A549 treated with ZK216348 at 1 μM for 4 hours (cell line): Measurements from ENCODE around the gene CPLX4. TPM values are rescaled to one million over a fixed set of nuclear protein-coding genes. Genes with fewer than 3 reads are reported as not detected.

Source experiments
- total RNA-seq: library from RNA; stranded (reverse); fragments of 200-300 nt; extraction: Qiagen RNA extraction; gene quantifications from 5 replicates; pipeline ENCODE4 v1.2.3, GENCODE V29; 2022; ENCODE audit warnings: low read depth

Gene CPLX4, protein sequence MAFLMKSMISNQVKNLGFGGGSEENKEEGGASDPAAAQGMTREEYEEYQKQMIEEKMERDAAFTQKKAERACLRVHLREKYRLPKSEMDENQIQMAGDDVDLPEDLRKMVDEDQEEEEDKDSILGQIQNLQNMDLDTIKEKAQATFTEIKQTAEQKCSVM
- not detected in 5 replicates for total RNA-seq

DNA sequence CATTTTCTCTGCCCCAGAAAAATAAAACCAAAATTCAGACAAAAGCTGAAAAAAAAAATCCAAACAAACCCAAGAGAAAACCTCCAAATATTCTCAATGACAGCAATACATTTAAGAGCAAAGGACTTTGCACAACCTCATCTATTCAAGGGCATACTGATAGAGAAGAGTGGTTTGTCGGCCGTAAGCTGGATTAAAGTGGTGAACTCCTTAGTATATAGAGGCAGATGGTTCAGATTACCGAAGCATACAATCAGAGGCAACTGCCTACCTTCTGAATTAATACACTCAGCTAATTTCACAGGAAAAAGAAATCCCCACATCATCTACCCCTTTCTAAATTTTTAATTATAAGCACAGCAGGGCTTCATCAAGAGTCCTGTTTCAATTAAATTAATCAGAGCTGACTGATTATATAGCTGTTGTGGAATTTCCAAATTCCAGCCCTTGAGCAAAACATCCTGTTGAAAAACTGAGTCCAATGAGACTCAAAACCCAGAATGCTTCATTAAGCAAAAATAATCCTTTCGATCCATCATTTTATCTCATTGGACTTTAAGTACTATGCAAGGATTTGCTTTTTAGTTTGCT is at the start of gene CPLX4:
Gene CPLX4 (minus strand): TSS at position 190 of the 591 bp plus-strand sequence. CDS start 187 bp downstream, at position 3.

DNA sequence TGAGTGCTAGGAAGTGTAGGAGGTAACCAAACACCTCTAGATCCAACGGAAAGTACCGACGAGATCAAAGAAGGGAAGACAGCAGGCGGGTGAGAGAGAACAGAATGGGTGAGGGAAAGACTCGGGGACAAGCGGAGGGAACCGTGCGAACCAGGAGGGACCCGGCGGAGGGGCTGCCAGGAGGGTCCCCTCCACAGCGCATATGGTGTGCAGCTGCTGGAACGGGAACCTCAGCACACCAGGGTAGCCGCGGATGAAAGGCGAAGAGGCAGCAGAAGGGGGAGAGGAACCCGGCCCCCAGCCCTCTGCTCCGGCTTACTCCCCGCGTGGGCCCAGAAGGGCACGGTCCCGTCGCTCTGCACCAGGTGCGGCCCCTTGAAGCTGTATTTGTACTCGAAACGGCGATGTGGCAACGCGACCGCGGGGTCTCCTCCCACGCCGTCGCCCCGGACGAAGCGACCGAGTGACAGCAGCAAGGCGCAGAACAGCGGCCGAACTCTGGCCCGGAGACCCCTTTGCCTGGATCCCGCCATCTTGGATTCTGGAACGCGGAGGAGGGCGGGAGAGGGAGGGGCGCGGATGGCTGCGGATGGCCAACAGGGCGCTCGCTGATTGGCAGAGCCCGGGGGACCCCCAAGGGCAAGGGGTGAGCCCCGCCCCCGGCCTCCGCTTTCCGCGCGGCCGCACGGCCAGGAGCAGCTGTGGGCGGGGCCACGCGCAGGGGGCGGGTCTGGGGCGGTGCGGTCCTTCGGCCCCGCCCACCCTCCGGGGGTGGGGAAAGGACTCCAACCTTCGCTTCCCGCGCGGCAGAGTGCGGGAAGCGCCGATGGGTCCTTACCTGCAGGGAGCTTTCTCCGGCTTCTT is 40.5 kb upstream of the CPLX4 start, which contains the start of gene LMAN1:
Gene LMAN1 (minus strand): TSS at position 554 of the 864 bp plus-strand sequence. CDS start 21 bp downstream, at position 533.

DNA sequence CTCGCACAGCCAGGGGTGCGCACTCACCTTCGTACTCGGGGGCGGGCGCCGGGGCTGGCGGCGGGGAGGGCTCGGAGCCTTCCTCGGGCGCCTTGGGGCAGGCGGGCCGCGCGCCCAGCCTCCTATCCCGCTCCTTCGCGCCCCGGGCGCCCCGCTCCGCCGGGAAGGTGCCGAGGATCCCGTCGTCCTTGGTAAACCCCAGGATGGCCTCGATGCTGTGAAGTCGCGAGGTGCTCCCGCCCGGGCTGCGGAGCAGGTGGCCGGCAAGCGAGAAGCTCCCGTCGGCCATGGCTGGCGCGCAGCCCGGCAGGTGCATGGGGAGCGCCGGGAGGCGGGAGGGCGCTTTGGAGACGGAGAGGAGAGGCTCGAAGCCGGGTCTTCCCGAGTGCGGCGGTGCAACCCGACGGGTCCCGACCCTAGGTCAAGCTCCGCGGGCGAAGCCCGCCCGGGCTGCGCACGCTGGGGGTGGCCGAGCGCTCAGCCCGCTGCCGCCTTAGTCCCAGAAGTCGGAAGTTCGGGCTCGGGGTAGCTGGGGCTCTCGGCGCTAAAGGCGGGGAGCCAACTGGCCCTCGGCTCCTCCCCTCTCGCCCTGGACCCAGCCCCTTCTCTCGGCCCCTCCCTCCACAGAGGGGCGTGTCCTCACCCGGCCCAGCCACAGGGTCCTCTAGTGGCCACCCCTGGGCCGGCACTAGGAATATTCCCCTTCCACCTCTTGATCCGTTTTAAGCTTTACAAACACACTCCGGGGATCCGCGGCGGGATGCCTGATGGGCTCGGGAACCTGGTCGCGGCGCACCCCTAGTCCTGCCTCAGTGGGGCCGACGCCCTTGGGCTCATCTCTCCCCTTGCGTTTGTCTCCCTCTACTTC is 45.3 kb downstream of the CPLX4 start, which contains the start of gene RAX:
Gene RAX (minus strand): TSS at position 564 of the 868 bp plus-strand sequence. CDS start 248 bp downstream, at position 316.

Other genes with a start within 250 kb of the CPLX4 start
- gene SEC11C, start 178.8 kb downstream of the CPLX4 start, total RNA-seq, result 57.1 to 66.4 TPM (median 61.8 TPM) in 5 replicates
- gene GRP, start 98.5 kb downstream of the CPLX4 start, total RNA-seq, result not detected in 5 replicates
- gene RAX, start 45.2 kb downstream of the CPLX4 start, total RNA-seq, result not detected in 5 replicates
- 19.6 to 38.9 TPM (median 30.9 TPM) in 5 replicates for gene LMAN1, start 40.6 kb upstream of the CPLX4 start, total RNA-seq